ENCODE data around the gene IKZF3.

DNA sequence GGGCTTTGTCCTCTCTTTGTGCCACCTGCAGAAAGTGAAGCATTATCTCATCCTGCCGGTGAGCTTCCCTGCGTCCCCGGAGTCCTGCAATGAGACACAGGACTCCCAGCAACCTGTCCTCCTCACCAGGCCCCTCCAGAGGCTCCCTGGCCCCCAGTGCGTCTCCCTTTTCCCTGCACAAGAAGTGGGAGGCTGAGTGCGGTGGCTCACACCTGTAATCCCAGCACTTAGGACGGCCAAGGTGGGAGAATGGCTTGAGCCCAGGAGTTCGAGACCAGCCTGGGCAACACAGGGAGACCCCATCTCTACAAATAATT lies 118.0 kb downstream of the IKZF3 start:
- TF ChIP-seq, protein P1, sequence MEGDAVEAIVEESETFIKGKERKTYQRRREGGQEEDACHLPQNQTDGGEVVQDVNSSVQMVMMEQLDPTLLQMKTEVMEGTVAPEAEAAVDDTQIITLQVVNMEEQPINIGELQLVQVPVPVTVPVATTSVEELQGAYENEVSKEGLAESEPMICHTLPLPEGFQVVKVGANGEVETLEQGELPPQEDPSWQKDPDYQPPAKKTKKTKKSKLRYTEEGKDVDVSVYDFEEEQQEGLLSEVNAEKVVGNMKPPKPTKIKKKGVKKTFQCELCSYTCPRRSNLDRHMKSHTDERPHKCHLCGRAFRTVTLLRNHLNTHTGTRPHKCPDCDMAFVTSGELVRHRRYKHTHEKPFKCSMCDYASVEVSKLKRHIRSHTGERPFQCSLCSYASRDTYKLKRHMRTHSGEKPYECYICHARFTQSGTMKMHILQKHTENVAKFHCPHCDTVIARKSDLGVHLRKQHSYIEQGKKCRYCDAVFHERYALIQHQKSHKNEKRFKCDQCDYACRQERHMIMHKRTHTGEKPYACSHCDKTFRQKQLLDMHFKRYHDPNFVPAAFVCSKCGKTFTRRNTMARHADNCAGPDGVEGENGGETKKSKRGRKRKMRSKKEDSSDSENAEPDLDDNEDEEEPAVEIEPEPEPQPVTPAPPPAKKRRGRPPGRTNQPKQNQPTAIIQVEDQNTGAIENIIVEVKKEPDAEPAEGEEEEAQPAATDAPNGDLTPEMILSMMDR (IDR thresholded peaks at IDR 0.05): no peak
- TF ChIP-seq EP300 (IDR thresholded peaks at IDR 0.05): no peak

Measured in stomach (tissue), 4 donors.